IMR-90 (cell line): Measurements from ENCODE around the gene NTRK2. TPM values are rescaled to one million over a fixed set of nuclear protein-coding genes. Genes with fewer than 3 reads are reported as not detected.
A peak's percentile ranks its signal among the peaks of the same experiment; 100 is the strongest.

ENCODE experiments used
- ATAC-seq: fragments of 200-7000 bp; cut with Tn5 transposase; 2 replicates; pipeline ENCODE4 v1.9.1; 2020; ENCODE audit warnings: low read depth, mild to moderate bottlenecking, moderate library complexity
- BruUV-seq: library from RNA; stranded (reverse); fragments of 400-500 nt; replicated peaks from 2 replicates; lab custom pipeline; 2021; lab: Mats Ljungman, UMichigan
- CTCF ChIA-PET: fragments of 300-600 bp; formaldehyde crosslinking; extraction: SDS; loops from one replicate; lab custom pipeline; 2021; ENCODE audit warnings: antibody characterized with exemption; lab: Yijun Ruan, JAX
- POLR2A ChIA-PET: fragments of 300-600 bp; sonication (Branson Sonifier 250); formaldehyde crosslinking; loops from one replicate; lab custom pipeline; 2022; ENCODE audit warnings: antibody characterized with exemption; ENCODE audit not compliant: unreplicated experiment; lab: Charles Lee
- DNase-seq: peaks from one replicate; pipeline ENCODE4 v3.0.0; 2013
- H2AFZ ChIP-seq: replicated peaks from 2 replicates; pipeline ENCODE3; 2013; ENCODE audit warnings: low read length, mild to moderate bottlenecking; ENCODE audit not compliant: poor library complexity
- H2AK5ac ChIP-seq: 2 replicates; pipeline ENCODE4 v1.6.1; 2013; ENCODE audit warnings: low read depth, low read length, inconsistent platforms
- H2AK9ac ChIP-seq: replicated peaks from 2 replicates; pipeline ENCODE3; 2013; ENCODE audit warnings: mild to moderate bottlenecking, low read depth, low read length, moderate library complexity; ENCODE audit not compliant: poor library complexity
- H2BK120ac ChIP-seq: 2 replicates; pipeline ENCODE4 v1.6.1; 2013; ENCODE audit warnings: low read depth, low read length, inconsistent platforms
- H2BK15ac ChIP-seq: 3 replicates; pipeline ENCODE4 v1.6.1; 2013; ENCODE audit warnings: low read depth, low read length, inconsistent platforms
- H2BK20ac ChIP-seq: 2 replicates; pipeline ENCODE4 v1.6.1; 2013; ENCODE audit warnings: low read depth, mild to moderate bottlenecking, inconsistent platforms, low read length, moderate library complexity
- H2BK5ac ChIP-seq: 2 replicates; pipeline ENCODE4 v1.6.1; 2013; ENCODE audit warnings: mild to moderate bottlenecking, low read depth, low read length, inconsistent platforms; ENCODE audit not compliant: poor library complexity, severe bottlenecking
- H3K14ac ChIP-seq: replicated peaks from 2 replicates; pipeline ENCODE4 v1.6.1; 2013; ENCODE audit warnings: low read depth, low read length, inconsistent platforms
- H3K18ac ChIP-seq: 2 replicates; pipeline ENCODE4 v1.6.1; 2013; ENCODE audit warnings: low read depth, low read length, control low read depth
- H3K23ac ChIP-seq: 2 replicates; pipeline ENCODE4 v1.6.1; 2013; ENCODE audit warnings: low read depth, low read length, inconsistent platforms
- H3K27ac ChIP-seq: 2 replicates; pipeline ENCODE4 v1.5.1; 2013; ENCODE audit warnings: mild to moderate bottlenecking, control low read depth, low read length; ENCODE audit not compliant: insufficient read depth
- H3K27me3 ChIP-seq: 2 replicates; pipeline ENCODE4 v1.6.1; 2013; ENCODE audit warnings: low read length; ENCODE audit not compliant: control insufficient read depth, insufficient read depth
- H3K36me3 ChIP-seq: 2 replicates; pipeline ENCODE4 v1.6.1; 2013; ENCODE audit warnings: low read length, mixed read lengths; ENCODE audit not compliant: control insufficient read depth, insufficient read depth
- H3K4ac ChIP-seq: 2 replicates; pipeline ENCODE4 v1.6.1; 2013; ENCODE audit warnings: low read depth, low read length, inconsistent platforms
- H3K4me1 ChIP-seq: 2 replicates; pipeline ENCODE4 v1.6.1; 2013; ENCODE audit warnings: low read length, mixed read lengths; ENCODE audit not compliant: control insufficient read depth, insufficient read depth
- H3K4me2 ChIP-seq: 2 replicates; pipeline ENCODE4 v1.6.1; 2013; ENCODE audit warnings: low read depth, mild to moderate bottlenecking, control low read depth, low read length, moderate library complexity
- H3K4me3 ChIP-seq: 2 replicates; pipeline ENCODE4 v1.5.1; 2013; ENCODE audit warnings: low read depth, mild to moderate bottlenecking, control low read depth, low read length, moderate library complexity; ENCODE audit not compliant: insufficient read depth
- H3K56ac ChIP-seq: 2 replicates; pipeline ENCODE4 v1.6.1; 2013; ENCODE audit warnings: low read length, inconsistent platforms; ENCODE audit not compliant: insufficient read depth; ENCODE audit errors: extremely low read depth
- H3K79me1 ChIP-seq, 2 experiments: 2 replicates each; pipeline ENCODE4 v1.6.1; 2013; ENCODE audit warnings: low read length in 2 of 2, inconsistent platforms in 1 of 2, low read depth in 1 of 2
- H3K9ac ChIP-seq: 2 replicates; pipeline ENCODE4 v1.6.1; 2013; ENCODE audit warnings: low read depth, low read length, control low read depth
- H3K9me1 ChIP-seq: 2 replicates; pipeline ENCODE4 v1.6.1; 2013; ENCODE audit warnings: low read length, inconsistent platforms; ENCODE audit not compliant: insufficient read depth
- H3K9me3 ChIP-seq: 2 replicates; pipeline ENCODE4 v1.6.1; 2013; ENCODE audit warnings: low read length; ENCODE audit not compliant: control insufficient read depth, insufficient read depth
- H4K20me1 ChIP-seq: 2 replicates; pipeline ENCODE4 v1.6.1; 2013; ENCODE audit warnings: low read length, inconsistent platforms; ENCODE audit not compliant: insufficient read depth
- H4K5ac ChIP-seq: 2 replicates; pipeline ENCODE4 v1.6.1; 2013; ENCODE audit warnings: mild to moderate bottlenecking, low read depth, low read length, control low read depth
- H4K8ac ChIP-seq, 2 experiments: 2 replicates each; pipeline ENCODE4 v1.6.1; 2013; ENCODE audit warnings: low read depth in 2 of 2, low read length in 2 of 2, control low read depth in 1 of 2, inconsistent platforms in 1 of 2
- H4K91ac ChIP-seq: 2 replicates; pipeline ENCODE4 v1.6.1; 2013; ENCODE audit warnings: low read depth, low read length, inconsistent platforms; ENCODE audit not compliant: insufficient read depth
- CEBPB ChIP-seq: IDR thresholded peaks from 2 replicates; pipeline ENCODE4 v1.6.1; 2012; ENCODE audit warnings: low read depth, low read length, improper control_type of control experiment
- MAFK ChIP-seq: IDR thresholded peaks from 2 replicates; pipeline ENCODE4 v1.6.1; 2012; ENCODE audit warnings: low read depth, low read length, improper control_type of control experiment
- NFE2L2 ChIP-seq: fragments of 150-350 bp; IDR thresholded peaks from 2 replicates; pipeline ENCODE4 v1.6.1; 2016; ENCODE audit warnings: low read depth, mild to moderate bottlenecking, low read length
- RFX5 ChIP-seq: IDR thresholded peaks from 2 replicates; pipeline ENCODE4 v1.8.0; 2012; ENCODE audit warnings: low read depth, mild to moderate bottlenecking, low read length, moderate library complexity
- SMC3 ChIP-seq: fragments of 150-350 bp; IDR thresholded peaks from 2 replicates; pipeline ENCODE4 v1.6.1; 2016; ENCODE audit warnings: low read depth, mild to moderate bottlenecking, antibody characterized with exemption, low read length, moderate library complexity
- WGBS, 2 experiments: methylation state at CpG; one replicate each; pipeline versions ENCODE4 v1.1.5 to v1.1.7; 2013; ENCODE audit warnings: missing lambda C conversion rate in 2 of 2; ENCODE audit not compliant: insufficient read length in 1 of 2; ENCODE audit errors: extremely low coverage in 2 of 2; 5-methylcytosine and 5-hydroxymethylcytosine counted together
- dilution Hi-C: fragments of 300-500 bp; cut with HindIII; formaldehyde crosslinking; loops from one replicate; pipeline ENCODE4 v1.14.3; 2018; ENCODE audit warnings: low sequenced_read_pairs; ENCODE audit not compliant: unreplicated experiment
- in situ Hi-C: fragments of 300-500 bp; cut with MboI; formaldehyde crosslinking; loops from 3 replicates; pipeline ENCODE4 v1.14.3; 2019; ENCODE audit warnings: low sequenced_read_pairs, inconsistent platforms, mixed read lengths
- intact Hi-C: fragments of 100-400 bp; cut with micrococcal nuclease; formaldehyde crosslinking; loops from 2 replicates; pipeline ENCODE4 v1.10.0; 2022
- polyA plus RNA-seq, 3 experiments: library from polyadenylated mRNA; depleted of rRNA; stranded (reverse); fragments of >200 nt; gene quantifications; 2 replicates each; pipeline ENCODE4 v1.2.3, GENCODE V29; 2012; ENCODE audit warnings: low replicate concordance in 1 of 3
- total RNA-seq: library from RNA; depleted of rRNA; stranded (reverse); fragments of >200 nt; gene quantifications from 2 replicates; pipeline ENCODE4 v1.2.3, GENCODE V29; 2012

The NTRK2 gene
- total and polyA plus RNA-seq, 2 of the 4 experiments (the other 2 are of a cell fraction): under 0.01 to 0.02 TPM

DNA sequence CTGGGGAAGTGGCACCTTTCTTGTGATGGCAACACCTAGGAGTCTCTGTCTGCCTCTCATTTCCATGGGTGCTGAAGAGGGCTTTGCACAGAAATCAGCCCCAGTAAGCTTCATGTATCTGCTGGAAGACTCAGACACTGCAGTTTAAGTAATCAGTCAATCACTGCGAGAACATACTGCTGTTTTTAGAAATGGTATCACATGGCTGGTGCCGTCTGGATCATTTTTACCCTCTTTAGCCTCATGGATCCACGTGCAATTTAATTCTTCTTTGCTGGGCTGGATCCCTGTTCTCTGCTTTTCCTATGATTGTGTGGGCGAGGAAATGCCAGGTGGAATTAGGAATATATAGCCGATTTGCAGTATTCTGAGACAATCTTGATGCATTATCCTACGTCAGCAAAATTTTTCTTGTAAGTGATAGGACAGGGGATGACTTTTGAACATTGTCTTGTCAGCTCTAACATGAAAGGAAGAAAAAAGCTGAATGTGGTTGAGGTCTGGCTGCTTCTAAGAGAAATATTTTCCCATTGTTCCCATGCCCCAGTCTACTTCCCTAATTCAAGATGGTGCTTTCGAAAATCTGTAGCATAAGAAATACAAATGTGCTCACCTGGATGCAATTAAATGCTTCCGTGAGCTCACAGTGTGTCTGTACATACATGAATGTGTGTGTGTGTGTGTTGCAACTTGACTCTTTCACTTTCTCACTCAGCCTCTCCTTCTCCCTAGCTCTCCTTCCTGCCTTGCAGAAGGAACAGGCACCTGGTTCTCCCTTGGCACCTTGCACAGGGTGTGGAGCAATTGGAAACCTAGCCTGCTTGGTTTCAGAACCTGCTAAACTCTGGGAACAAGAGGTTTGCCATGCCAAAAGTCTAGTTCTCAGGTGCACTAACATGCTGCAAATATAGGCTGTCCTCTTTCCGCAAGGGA is 281.6 kb downstream of the NTRK2 start:
- POLR2A ChIA-PET: no interaction called here
- H2BK15ac ChIP-seq: no peak overlapping the region
- BruUV-seq: no TSS peak
- H4K8ac ChIP-seq: no peak overlapping the region
- no peak overlapping the region for H3K4ac ChIP-seq
- no peaks in the 10 kb centered on the region for H4K20me1 ChIP-seq
- H2BK5ac ChIP-seq: no peak overlapping the region
- no peak overlapping the region for H2BK20ac ChIP-seq
- H3K4me3 ChIP-seq: no peak overlapping the region
- no peak overlapping the region for H2AK5ac ChIP-seq
- H2BK120ac ChIP-seq: no peak overlapping the region
- dilution Hi-C loops: no loop called here
- no peak overlapping the region for H3K4me2 ChIP-seq
- no peaks in the 10 kb centered on the region for H3K27me3 ChIP-seq
- in situ Hi-C loops: no loop called here
- no peak overlapping the region for H3K27ac ChIP-seq
- H2AK9ac ChIP-seq: no peak overlapping the region
- no peak overlapping the region for H3K9ac ChIP-seq
- H3K4me1 ChIP-seq: no peaks in the 10 kb centered on the region
- no peaks in the 10 kb centered on the region for H3K9me1 ChIP-seq
- CTCF ChIA-PET: no interaction called here
- no peak overlapping the region for H3K23ac ChIP-seq
- 42% methylated on average over 2 of the region's 9 CpGs; no CpG with 5 or more reads in 1 of the 2 experiments for WGBS, 2 experiments
- DNase-seq (no peak), ATAC-seq (no peak)
- no peak overlapping the region for H4K5ac ChIP-seq
- H3K79me1 ChIP-seq: no peaks in the 10 kb centered on the region
- H2AFZ ChIP-seq: no peak overlapping the region
- no peak overlapping the region for H4K91ac ChIP-seq
- H3K36me3 ChIP-seq: no peaks in the 10 kb centered on the region
- H3K14ac ChIP-seq: no peak overlapping the region
- H3K9me3 ChIP-seq: peaks cover 26% of the 10 kb centered on the region
- no peak overlapping the region for H3K18ac ChIP-seq
- no peak overlapping the region for H3K56ac ChIP-seq
- TF ChIP-seq RFX5 (no peak), SMC3 (no peak), MAFK (peak; percentile 93), NFE2L2 (no peak), CEBPB (no peak)
- intact Hi-C loops: no loop called here
